Measurements from ENCODE around the gene RXFP1.

DNA sequence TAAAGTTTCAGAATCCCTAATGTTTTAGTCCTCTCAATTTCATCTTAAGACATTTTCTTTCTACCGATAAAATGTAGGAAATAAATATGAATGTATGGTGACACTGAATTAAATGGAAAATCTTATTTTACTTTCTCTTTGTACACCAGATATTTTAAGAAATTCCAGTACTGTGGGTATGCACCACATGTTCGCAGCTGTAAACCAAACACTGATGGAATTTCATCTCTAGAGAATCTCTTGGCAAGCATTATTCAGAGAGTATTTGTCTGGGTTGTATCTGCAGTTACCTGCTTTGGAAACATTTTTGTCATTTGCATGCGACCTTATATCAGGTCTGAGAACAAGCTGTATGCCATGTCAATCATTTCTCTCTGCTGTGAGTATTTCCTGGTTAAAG lies 123.1 kb downstream of the RXFP1 start:
- TF ChIP-seq CREB1 (IDR thresholded peaks at IDR 0.05; ENCODE audit: low read depth) (no peak), EP300 (IDR thresholded peaks at IDR 0.05; ENCODE audit: borderline replicate concordance) (no peak), FOXM1 (IDR thresholded peaks at IDR 0.05; ENCODE audit: borderline replicate concordance, low read depth) (no peak), NFIC (IDR thresholded peaks at IDR 0.05) (no peak)

All from Ishikawa (cell line).